Measurements from ENCODE around the gene EIF4A3. TPM values are rescaled to one million over a fixed set of nuclear protein-coding genes. Genes with fewer than 3 reads are reported as not detected.

EIF4A3 gene
- total and polyA plus RNA-seq, 10 of the 15 experiments (the other 5 are each of a cell fraction or from before 2014, with no cell fraction given): 53.3 to 225 (median 103) TPM

- TF ChIP-seq CUX1 (IDR thresholded peaks at IDR 0.05; ENCODE audit: insufficient replicate concordance, low read depth, low read length): no peak
Observed at GRCh38 chr17:80146121-80147034, 550 bp downstream of the EIF4A3 start (continued).
